Sigmoid colon (tissue), 4 donors: ENCODE measurements around the gene P2RX3.

Experiments
- CTCF ChIP-seq, 4 experiments: fragments of 450-650 bp in 3 of 4; fragments of 200-600 bp in 1 of 4; IDR thresholded peaks; one replicate each; pipeline ENCODE4 v1.5.1; 2016 to 2019; ENCODE audit warnings: antibody characterized with exemption in 4 of 4, mild to moderate bottlenecking in 3 of 4, moderate library complexity in 2 of 4
- EP300 ChIP-seq, 4 donors: sonication (generic); formaldehyde crosslinking; IDR thresholded peaks; one replicate each; pipeline ENCODE4 v1.6.1; 2017; ENCODE audit warnings: antibody characterized with exemption in 4 of 4

- peak; percentile 63 to 93 (median 78) for TF ChIP-seq CTCF (IDR thresholded peaks at IDR 0.05)
- no peak for TF ChIP-seq EP300 (IDR thresholded peaks at IDR 0.05)
Measured at GRCh38 chr11:57349491-57350274, 11.5 kb downstream of the P2RX3 start.
